Measurements from ENCODE around the gene ZGPAT.

Gene ZGPAT

DNA sequence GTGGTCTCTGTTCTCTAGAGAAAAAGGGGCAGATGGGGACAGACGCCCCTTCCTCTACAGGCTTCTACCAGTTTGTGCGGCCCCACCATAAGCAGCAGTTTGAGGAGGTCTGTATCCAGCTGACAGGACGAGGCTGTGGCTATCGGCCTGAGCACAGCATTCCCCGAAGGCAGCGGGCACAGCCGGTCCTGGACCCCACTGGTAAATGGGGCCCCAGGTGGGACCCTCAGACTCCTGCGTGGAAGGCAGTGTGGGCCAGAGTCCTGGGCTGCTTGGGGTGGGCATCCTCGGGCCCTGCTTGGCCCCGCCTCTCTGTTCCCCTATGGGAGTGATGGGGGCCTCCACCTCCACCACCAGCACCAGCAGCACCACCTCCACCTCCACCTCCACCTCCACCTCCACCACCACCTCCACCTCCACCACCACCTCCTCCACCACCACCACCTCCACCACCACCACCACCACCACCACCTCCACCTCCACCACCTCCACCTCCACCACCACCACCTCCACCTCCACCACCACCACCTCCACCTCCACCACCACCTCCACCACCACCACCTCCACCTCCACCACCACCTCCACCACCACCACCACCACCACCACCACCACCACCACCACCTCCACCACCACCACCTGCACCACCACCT is 14.6 kb upstream of the ZGPAT start:
- H4K20me1 ChIP-seq (ENCODE audit: insufficient read depth, low read length) = no peaks in the 10 kb centered on the region
- H3K4me3 ChIP-seq (ENCODE audit: low read length) = no peak overlapping the region
- H3K36me3 ChIP-seq (replicated peaks; ENCODE audit: low read depth, low read length) = no peaks in the 10 kb centered on the region
- TF ChIP-seq, protein P1, sequence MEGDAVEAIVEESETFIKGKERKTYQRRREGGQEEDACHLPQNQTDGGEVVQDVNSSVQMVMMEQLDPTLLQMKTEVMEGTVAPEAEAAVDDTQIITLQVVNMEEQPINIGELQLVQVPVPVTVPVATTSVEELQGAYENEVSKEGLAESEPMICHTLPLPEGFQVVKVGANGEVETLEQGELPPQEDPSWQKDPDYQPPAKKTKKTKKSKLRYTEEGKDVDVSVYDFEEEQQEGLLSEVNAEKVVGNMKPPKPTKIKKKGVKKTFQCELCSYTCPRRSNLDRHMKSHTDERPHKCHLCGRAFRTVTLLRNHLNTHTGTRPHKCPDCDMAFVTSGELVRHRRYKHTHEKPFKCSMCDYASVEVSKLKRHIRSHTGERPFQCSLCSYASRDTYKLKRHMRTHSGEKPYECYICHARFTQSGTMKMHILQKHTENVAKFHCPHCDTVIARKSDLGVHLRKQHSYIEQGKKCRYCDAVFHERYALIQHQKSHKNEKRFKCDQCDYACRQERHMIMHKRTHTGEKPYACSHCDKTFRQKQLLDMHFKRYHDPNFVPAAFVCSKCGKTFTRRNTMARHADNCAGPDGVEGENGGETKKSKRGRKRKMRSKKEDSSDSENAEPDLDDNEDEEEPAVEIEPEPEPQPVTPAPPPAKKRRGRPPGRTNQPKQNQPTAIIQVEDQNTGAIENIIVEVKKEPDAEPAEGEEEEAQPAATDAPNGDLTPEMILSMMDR (IDR thresholded peaks at IDR 0.05; ENCODE audit: low read depth, low read length) = no peak
- no peak for TF ChIP-seq EZH2phosphoT487 (IDR thresholded peaks at IDR 0.05; ENCODE audit: low read depth)
- no peak overlapping the region for H2AFZ ChIP-seq (ENCODE audit: low read depth, low read length)
- no peaks in the 10 kb centered on the region for H3K27me3 ChIP-seq (ENCODE audit: low read depth, low read length)
- no peaks in the 10 kb centered on the region for H3K9me3 ChIP-seq (ENCODE audit: insufficient read depth, low read length)
- H3K4me2 ChIP-seq (ENCODE audit: low read length) = no peak overlapping the region
- peaks cover 9% of the 10 kb centered on the region for H3K4me1 ChIP-seq (ENCODE audit: low read length)
- no peak overlapping the region for H3K9ac ChIP-seq (ENCODE audit: low read length)
- no peaks in the 10 kb centered on the region for H3K79me2 ChIP-seq (ENCODE audit: low read length)
- no peak overlapping the region for H3K27ac ChIP-seq (ENCODE audit: low read length)

DNA sequence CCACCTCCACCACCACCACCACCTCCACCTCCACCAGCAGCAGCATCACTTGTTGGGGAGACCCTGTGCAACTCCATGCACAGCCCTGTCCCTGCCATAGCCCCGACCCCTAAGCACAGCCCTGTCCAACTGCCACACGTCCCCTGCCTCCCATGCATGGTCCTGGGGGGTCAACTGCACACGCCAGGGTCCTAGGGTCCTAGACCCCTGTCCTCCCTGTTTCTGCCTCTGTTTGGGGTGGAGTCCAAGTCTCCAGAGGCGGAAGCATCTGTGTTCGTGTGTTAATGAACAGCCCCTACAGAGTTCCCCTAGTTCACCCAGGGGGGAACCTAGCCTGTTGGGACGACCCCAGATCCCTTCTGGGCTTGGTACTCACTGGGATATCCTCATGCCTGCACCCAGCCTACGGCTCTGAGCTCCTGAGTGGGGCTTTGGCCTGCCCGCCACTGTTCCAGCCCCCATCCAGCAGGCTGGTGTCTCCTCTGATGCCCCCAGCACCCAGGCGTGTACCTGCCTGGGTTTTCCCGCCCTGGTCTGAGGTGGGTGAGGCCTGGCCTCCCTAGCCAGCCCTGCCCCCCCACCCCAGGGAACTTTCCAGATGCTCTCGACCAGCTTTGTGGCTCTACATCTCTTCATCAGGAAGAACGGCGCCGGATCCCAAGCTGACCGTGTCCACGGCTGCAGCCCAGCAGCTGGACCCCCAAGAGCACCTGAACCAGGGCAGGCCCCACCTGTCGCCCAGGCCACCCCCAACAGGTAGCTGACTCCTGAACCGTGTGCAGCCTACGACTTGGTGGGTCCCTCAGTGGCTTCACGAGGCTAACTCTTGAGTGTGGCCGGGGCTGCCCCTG is 13.9 kb upstream of the ZGPAT start:
- Histone ChIP-seq H4K20me1 (ENCODE audit: insufficient read depth, low read length) (no peaks in the 10 kb centered on the region), H3K4me1 (ENCODE audit: low read length) (peaks cover 17% of the 10 kb centered on the region), H3K4me3 (ENCODE audit: low read length) (no peak overlapping the region), H3K79me2 (ENCODE audit: low read length) (no peaks in the 10 kb centered on the region), H3K4me2 (ENCODE audit: low read length) (no peak overlapping the region), H3K36me3 (replicated peaks; ENCODE audit: low read depth, low read length) (no peaks in the 10 kb centered on the region), H3K9me3 (ENCODE audit: insufficient read depth, low read length) (no peaks in the 10 kb centered on the region), H3K27me3 (ENCODE audit: low read depth, low read length) (no peaks in the 10 kb centered on the region), H3K27ac (ENCODE audit: low read length) (no peak overlapping the region), H3K9ac (ENCODE audit: low read length) (no peak overlapping the region), H2AFZ (ENCODE audit: low read depth, low read length) (no peak overlapping the region)
- TF ChIP-seq EZH2phosphoT487 (IDR thresholded peaks at IDR 0.05; ENCODE audit: low read depth) = no peak
- TF ChIP-seq, protein P1 (IDR thresholded peaks at IDR 0.05; ENCODE audit: low read depth, low read length) = no peak

DNA sequence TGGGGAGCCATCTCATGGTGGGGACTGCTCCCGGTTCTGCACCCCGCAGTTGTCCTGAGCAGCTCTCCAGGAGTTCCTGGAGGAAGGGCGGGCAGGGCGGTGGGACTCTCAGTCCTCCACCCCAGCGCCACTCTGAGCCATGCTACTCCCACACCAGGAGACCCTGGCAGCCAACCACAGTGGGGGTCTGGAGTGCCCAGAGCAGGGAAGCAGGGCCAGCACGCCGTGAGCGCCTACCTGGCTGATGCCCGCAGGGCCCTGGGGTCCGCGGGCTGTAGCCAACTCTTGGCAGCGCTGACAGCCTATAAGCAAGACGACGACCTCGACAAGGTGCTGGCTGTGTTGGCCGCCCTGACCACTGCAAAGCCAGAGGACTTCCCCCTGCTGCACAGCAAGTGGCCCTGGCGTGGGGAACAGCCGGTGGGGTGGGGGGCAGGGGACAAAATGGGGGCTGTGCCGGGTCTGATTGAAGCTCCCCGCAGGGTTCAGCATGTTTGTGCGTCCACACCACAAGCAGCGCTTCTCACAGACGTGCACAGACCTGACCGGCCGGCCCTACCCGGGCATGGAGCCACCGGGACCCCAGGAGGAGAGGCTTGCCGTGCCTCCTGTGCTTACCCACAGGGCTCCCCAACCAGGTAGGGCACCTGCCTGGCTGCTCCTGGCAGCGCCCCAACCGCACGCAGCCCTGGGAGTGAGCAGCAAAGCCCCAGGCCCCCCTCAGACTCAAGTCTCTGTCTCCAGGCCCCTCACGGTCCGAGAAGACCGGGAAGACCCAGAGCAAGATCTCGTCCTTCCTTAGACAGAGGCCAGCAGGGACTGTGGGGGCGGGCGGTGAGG is 13.0 kb upstream of the ZGPAT start:
- Histone ChIP-seq H3K4me3 (ENCODE audit: low read length) (no peak overlapping the region), H3K4me2 (ENCODE audit: low read length) (no peak overlapping the region), H3K79me2 (ENCODE audit: low read length) (no peaks in the 10 kb centered on the region), H3K4me1 (ENCODE audit: low read length) (peaks cover 25% of the 10 kb centered on the region), H3K36me3 (replicated peaks; ENCODE audit: low read depth, low read length) (no peaks in the 10 kb centered on the region), H3K27ac (ENCODE audit: low read length) (no peak overlapping the region), H4K20me1 (ENCODE audit: insufficient read depth, low read length) (no peaks in the 10 kb centered on the region), H3K9me3 (ENCODE audit: insufficient read depth, low read length) (no peaks in the 10 kb centered on the region), H3K27me3 (ENCODE audit: low read depth, low read length) (no peaks in the 10 kb centered on the region), H2AFZ (ENCODE audit: low read depth, low read length) (no peak overlapping the region), H3K9ac (ENCODE audit: low read length) (no peak overlapping the region)
- TF ChIP-seq, protein P1 (IDR thresholded peaks at IDR 0.05; ENCODE audit: low read depth, low read length) = no peak
- no peak for TF ChIP-seq EZH2phosphoT487 (IDR thresholded peaks at IDR 0.05; ENCODE audit: low read depth)
